Stimulated activated CD8-positive, alpha-beta memory T cell treated with anti-CD3 and anti-CD28 coated beads, Interleukin-2, amount 100 ng/mL, for 1 hour (primary cell): ENCODE measurements around the gene KLHL18.
"Not testable (repeated sequence)": the region's sequence is repeated elsewhere in the genome, so short reads cannot be mapped to it uniquely, and the experiment has no call there.

Experiments
- DNase-seq, 2 donors: peaks; one replicate each; pipeline ENCODE4 v3.0.0-alpha.2; 2020; ENCODE audit warnings: low read depth in 2 of 2

Gene KLHL18

DNA sequence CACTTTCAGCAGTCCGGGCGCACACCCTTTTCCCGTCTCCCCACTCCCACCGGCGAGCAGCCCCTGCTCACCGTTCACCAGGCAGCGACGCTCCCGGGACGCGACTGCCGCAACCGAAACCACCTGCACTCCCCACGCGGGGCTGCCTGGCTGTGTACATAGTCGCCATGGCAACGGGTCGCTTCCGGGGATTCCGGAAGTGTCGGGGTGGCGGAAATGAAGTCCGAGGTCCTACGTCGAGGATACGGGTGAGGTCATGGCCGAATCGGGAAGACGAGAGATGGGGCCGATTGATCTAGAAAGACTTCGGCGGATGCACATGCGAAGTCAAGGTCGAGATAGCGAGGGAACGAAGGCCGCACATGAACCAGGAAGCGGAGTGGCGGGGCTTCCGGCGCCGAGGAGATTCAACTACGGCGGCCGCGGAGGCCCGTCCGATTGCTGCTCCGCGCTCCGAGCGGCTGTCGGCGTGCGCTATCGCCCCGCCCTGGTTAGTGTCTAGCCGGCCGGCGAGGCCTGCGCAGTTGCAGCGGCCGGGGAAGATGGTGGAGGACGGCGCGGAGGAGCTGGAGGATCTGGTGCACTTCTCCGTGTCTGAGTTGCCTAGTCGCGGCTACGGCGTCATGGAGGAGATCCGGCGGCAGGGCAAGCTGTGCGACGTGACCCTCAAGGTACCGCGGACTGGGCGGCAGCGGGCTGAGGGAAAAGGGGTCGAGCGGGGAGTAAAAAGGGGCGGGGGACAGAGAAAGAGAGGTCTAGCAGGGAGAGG, at the start of gene KLHL18, which contains the start of gene KIF9:
Gene KLHL18 (plus strand): TSS at position 521 of the 769 bp plus-strand sequence. CDS start 22 bp downstream, at position 543.
Gene KIF9 (minus strand): TSS at position 376 of the 769 bp plus-strand sequence. CDS start 5,425 bp downstream, outside the sequence.
- DNase-seq, result peak; percentile 92 to 93

DNA sequence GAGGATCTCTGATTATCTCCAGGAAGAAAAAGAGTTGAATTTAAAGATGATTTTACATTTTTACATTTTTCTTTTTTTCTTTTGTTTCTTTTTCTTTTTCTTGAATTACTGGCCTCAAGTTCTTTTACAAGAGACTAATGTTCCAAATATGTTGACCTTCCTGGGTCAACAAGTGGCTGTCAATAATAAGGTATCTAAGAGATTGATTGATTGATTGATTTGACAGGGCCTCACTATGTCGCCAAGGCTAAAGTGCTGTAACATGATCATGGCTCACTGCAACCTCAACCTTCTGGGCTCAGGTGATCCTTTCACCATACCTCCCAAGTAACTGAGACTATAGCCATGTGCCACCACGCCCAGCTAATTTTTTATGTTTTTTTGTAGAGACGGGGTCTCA, 44.7 kb upstream of the KLHL18 start:
- DNase-seq, result no peak

DNA sequence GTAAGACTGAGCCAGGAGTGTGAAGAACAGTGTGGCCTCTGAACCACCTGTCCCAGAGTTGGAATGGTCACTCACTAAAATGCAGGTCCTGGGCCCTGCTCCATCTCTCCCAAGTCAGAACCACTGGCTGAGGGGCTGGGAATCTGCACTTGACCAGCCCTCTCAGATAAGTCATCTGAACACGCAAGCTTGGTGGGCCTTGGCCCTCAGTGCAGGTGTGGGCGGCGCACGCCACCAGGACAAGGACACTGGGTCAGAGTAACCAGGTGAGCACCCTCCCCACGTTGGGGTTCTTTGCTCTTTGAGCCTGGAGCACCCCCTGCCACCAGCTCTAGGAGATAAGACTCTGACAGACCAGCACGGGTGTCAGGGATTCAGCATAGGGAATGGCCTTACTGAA, 42.8 kb upstream of the KLHL18 start:
- no peak for DNase-seq

DNA sequence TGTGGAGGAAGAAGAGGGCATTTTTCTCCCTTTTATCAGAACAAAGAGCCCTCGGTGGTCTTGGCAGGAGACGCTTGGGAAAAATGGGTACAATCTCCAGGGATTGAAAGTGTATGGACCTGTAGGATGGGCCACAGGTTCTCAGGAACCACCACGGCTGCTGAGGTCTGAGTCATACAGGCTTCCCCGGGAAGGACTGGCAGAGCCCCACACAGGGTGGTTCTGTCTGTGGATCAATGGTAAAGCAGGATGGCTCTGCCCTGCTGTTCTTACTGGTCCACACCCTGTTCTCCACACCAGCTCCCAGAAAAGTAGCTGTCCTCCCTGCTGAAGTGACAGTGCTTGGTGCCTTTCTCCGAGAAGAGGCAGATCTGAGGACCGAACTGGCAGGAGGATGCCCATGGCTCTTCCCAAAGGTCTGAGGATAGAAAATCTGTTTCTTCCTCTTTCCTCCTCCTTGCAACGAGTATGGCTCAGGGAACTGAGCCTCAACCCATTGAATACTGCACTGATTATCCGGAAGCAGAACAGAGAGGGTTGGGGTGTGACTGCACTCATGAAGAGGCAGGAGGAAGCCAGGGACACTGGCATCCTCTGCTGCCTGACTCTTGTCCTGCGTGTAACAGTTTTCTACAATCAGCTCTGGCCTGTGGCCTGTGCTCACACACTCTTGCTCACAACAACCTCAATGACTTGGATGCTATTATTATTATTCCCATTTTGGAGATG, 39.2 kb upstream of the KLHL18 start:
- DNase-seq, result no peak

DNA sequence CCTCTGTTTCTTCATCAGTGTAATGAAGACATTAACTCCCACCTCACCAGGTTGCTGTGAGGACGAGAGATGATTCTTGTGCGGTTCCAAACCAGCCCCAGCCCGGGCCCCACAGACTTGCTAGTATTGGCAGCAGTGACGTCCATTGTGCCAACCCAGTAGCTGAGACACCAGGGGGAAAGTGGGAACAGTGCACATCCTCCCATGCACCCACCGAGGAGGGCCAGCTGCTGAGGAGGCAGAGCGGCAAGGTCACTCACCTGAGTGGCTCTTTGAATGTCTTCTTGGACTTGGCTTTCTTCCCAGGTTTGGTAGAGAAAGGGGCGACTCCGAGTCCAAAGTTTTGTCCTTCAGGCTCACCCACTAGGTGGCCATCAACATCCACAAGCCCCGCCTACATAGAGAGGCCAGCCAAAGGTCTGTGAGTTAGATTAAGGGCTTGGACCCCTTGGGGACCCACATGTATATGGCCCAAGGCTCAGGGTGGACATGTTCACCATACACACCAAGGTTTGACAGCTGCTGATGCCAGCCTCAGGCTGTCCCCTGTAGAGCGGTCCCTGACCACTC, 38.1 kb upstream of the KLHL18 start:
- no peak for DNase-seq

DNA sequence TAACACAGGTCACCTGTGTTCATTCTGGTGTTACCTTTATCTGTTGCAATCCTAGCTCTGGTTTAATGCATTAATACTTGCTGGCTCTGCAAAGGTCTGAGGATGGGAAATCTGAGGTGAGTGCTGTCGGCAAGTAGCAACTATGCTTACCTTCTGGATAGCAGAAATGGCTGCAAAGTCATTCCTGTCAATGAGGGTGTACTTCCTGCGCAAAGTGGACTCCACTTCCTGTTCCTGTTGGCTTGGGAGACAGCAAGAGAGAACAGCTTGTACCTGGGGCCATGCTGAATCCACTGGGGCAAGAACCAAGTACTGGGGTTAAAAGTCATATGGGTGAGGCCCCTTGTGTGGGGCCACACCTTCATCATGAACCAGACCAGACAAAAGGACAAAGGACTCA, 37.5 kb upstream of the KLHL18 start:
- no peak for DNase-seq

DNA sequence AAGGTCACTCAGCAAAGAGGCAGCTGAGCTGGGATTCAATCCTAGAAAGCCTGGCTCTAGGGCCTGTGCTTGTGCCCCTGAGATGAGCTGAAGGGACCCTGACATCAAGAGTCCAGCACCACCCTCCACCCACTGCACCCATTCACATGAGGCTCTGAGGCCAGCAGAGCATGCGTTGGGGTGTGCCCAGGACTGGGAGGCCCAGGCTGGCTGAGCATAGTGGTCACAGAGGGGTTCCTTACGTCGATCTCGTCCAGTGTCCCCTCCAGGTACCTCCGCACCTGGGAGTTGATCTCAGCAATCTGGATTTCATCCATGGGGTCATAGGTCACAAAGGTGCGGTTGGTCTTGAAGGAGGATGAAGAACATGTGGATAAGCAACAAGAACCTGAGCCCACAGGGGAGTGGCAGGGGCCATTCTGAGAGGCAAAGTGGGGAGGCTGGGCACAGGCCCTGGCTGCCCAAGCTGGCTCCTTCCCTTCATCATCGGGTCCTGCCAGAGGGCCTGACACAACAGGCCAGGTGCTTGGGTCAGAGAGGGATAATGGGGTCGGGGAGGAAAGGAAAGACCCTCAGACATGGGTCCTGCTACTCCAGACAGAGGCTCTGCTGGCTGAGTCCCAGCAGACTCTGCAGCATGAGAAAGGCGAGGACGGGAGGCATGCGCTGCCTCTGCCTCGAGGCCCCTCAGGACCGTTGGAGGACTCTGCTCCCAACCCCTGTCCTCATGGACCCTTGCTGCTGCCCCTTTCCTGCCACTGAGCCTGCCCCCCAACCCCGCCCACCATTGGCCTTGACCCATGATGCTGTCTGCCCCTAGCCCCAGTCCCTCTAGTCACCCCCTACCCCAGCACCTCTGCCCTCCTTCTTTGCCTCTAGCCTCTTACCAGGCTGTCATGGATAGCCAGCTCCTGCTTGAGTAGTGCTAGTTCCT, 35.3 kb upstream of the KLHL18 start:
- DNase-seq, result no peak

DNA sequence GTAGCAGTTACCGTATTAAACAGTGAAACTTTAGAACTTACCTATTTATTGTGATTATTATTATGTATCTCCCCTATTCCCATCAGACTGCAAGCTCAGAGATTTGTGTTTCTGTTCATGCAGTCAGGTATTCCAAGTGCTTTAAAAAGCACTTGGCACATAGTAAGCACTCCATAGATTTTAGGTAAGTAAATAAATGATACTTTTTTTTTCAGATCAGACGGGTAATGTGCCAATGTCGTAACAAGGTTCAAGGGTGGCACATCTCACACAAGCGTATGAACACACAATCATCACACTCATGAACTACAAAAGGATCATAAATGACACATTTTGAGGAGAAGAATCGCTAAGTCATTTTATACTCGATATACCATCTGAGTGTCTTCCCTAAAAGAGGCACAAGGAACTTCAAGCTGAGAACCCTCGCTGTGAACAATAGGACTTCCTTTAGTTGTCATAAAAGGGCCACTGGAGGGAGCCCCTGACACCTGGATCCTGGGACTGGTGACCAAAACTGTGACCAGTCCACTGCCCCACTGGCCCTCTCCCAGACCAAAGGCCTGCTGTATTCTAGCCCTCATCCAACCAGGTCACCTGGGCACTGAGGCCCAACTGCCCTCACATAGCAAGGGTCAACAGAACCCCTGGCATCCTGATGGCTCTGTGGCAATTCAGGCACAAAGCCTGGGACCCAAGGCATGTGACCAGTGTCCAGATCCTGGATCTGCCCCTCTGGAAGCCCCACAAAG, 32.3 kb upstream of the KLHL18 start:
- no peak for DNase-seq

DNA sequence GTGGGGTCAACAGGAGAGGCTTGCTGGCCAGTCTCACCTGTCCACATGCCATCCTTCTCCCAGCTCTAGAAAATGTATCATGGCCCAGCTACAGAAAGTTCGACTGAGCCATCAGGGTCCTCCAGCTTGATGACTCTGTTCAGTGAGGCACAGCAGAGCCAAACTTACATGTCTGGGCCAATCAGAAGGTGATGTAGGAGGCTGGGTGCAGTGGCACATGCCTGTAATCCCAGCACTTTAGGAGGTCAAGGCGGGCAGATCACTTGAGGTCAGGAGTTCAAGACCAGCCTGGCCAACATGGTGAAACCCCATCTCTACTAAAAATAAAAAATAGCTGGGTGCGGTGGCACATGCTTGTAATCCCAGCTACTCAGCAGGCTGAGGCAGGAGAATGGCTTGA, 31.7 kb upstream of the KLHL18 start:
- DNase-seq, result not testable (repeated sequence)

DNA sequence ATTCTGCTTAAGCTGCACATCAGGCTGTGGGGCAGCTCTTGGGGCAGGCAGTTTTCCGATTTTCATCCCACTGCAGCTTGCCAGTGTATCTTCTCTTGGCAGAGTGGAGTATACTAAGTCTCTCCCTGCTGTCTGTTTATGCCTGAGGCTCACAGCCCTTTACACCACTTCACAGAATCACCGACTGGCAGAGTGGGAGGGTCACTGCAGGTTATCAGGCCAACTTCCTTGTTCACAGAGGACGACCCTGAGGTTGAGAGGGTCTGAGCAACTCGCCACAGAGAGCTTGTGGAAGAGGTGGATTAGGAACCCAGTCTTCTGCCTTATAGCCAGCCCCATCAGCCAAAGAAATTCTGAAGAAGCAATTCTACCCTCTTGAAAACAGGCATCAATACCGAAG, 31.1 kb upstream of the KLHL18 start:
- no peak for DNase-seq

DNA sequence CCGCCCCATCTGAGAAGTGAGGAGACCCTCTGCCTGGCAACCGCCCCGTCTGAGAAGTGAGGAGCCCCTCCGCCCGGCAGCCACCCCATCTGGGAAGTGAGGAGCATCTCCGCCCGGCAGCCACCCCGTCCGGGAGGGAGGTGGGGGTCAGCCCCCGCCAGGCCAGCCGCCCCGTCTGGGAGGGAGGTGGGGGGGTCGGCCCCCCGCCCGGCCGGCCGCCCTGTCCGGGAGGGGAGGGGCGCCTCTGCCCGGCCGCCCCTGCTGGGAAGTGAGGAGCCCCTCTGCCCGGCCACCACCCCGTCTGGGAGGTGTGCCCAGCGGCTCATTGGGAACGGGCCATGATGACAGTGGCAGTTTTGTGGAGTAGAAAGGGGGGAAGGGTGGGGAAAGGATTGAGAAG, 26.4 kb upstream of the KLHL18 start:
- DNase-seq, result not testable (repeated sequence)

DNA sequence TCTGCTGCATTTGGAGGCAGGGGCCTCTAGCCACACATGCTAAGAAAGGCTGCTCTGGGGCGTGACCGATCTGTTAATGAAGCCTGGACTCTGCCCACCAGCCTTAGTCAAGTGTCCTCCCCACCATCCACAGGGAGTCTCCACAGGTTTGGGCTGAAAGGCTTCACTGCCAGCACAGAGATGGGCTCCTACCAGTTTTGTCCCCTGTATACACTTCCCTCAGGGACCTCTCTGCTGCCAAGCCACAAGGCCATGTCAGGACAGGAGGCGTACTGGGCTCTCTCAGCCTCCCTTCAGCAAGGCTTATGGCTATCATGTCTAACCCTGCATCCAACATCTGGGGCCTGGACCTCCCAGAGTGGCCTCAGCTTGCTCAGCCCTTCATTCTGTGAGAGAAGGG, 23.6 kb upstream of the KLHL18 start:
- no peak for DNase-seq

DNA sequence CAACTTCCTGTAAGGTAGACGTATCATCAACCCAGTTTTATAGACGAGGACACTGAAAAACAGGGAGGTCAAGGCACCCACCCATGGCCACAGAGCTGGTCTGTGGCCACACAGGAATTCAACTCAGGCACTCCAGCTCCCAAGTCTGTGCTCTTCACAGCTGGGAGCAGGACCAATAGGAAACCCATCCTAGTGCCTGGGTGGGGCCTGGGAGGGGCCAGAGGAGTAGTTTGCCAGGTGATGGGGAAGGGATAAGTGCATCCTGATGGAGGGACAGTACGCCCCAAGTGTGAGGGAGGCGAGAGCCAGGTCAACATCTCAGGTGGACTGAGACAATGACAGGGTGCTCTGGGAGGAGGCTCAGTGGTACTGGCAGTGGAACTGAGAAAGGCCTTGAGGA, 22.1 kb upstream of the KLHL18 start:
- no peak for DNase-seq

DNA sequence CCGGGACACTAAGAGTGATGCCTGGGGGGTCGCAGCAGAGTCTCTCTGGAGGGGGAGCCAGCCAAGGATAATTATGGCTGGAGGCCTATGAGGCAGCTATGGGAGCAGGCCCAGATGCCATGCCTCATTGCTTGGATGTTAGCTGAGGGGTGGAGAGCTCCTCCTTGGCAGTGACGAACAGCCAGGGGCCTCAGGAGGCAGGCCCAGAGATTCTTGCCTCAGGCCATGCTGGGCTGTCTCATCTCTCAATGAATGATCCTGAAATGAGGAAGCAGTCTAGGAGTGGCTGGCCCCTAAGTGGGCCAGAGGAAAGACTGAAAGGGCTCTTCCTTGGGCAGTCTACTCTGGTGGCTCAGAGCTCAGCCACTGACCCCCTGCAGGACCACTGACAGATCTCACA, 21.4 kb upstream of the KLHL18 start:
- no peak for DNase-seq

DNA sequence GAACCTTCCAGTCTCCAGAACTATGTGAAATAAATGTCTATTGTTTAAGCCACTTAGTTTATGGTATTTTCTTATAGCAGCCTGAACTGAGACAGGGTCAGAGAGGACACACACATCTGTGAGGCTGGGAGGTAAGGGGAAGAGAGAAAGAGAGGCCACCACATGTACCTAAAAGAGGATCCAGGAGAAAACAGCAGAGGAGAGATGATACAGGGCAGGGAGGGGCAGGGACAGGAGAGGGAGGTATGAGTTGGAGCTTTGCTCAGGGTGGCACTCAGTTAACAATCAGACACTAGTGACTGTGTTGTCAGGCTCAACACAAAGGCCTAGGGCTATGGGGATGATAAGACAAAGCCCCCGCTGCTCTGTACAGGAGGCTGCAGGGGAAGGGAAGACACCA, 17.7 kb upstream of the KLHL18 start:
- DNase-seq, result no peak

DNA sequence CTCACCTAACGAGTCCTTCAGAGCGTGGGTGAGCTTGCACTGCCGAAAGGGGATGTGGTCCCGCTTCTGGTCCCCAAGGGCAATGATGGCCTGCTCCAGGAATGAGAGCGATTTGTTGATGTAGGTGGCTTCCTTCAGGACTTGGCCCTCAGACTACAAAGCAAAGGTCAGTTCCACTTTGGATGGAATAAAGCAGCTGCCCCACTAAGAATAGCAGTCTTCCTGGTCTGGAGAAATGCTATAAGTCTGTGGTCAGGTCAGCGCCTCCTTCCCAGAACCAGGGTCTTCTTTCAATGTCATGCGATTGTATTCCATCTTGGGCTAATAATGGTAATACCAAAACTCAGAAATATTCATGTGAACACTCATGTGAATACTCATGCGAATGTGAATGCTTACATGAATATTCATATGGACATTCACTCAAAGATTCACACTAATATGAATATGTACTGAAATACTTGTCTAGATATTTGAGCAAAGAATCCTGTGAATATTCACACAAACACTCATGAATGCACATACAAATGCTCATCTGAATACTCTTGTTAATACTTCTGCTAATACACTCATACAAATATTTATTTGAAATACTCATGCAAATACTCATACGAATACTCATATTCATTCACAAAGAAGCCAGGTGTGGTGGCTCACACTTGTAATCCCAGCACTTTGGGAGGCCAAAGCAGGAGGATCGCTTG, 16.9 kb upstream of the KLHL18 start:
- no peak for DNase-seq

DNA sequence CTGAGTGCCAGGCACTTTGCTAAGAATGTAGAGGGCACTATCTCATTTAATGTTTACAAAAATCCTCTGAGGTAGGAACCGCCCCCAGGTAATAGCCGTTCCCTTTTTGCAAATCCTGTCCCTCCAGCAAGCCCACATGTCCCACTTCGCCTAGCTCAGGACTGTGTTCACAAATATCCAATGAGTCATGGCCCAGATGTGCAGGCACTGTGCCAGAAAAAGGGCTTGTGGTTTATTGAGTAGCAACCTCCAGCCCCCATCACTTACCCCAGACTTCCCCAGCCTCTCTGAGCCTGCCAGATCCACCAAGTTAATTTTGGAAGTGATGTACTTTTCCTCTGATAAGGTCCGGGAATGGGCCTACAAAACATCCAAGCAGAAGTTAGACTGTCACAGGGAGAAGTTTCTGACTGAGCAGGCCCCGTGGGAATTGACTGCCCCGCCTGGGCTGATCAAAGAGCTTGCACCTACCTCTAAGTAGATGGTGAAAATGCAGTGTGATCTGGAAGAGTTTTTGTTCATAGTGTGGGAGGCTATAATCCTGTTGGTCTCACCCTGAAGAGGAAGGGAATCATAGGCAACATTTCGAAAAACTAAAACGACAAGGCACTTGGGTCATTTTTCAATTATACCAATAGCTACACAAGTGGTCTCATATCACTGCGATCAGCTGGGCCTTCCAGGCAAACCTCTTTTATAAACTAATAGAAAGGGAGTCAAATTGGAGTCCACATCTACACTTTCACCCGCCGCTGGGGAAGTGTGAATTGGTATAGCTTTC, 15.8 kb upstream of the KLHL18 start:
- peak in 1 of 2 donors; percentile 27 for DNase-seq

DNA sequence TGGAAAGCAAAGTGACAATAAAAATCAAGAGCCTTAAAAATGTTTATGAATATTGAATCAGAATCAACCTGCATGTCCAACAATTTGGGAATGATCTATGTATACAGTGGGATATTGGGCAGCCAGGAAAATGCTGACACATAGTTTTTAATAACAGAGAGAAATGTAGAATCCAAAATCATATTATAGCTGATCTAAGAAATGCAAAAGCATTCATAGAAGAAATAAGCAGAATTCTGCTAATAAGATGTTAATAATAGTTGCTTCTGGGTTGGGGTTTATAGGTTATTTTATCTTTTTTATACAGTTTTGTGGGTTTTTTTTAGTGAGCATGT, 15.3 kb upstream of the KLHL18 start:
- DNase-seq, result no peak

DNA sequence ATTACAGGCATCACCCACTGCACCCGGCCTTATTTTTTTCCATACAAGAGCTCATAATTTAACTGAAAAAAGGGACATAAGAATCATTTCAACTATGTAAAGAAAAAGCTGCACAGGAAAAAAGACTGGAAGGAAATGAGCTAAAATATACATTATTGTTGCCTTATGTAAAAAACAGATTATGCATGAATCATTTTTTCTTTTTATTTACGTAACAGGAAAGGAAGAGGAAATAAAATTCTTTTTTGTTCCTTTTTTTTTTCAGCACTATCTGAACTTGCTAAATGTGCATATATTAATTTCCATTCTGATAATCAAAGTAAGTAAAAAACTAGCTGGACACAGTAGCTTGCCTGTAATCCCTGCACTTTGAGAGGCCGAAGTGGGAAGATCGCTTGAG, 12.2 kb upstream of the KLHL18 start:
- DNase-seq, result no peak

DNA sequence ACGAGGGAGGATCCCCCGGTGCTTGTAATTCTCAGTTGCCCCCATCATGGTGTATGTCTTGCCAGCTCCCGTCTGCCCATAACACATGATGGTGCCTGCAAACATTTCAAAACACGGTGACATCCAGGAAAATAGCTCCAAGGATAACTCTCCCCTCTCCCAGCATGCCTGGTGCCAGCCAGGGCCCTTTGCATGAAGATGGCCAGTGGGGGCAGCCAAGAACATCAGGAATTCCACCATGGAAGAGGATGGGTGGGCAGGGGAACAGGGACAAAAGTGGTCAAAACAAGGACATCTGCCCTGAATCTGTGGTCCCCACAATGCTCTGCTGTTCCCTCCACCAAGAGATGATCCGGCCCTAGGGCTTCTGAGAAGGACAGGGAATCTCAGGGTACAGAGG, 9.2 kb upstream of the KLHL18 start:
- no peak for DNase-seq
